ENCODE data around the gene MYD88.

- TF ChIP-seq POLR2A (IDR thresholded peaks at IDR 0.05; ENCODE audit: low read length) (no peak), GATA1 (IDR thresholded peaks at IDR 0.05; ENCODE audit: low read depth, low read length) (no peak)
Measured at GRCh38 chr3:38100498-38100897, 38.0 kb upstream of the MYD88 start.

Measured in erythroblast (primary cell).